ENCODE results near the gene SLC7A6OS.

Gene SLC7A6OS

GRCh38 chr16:68255712-68256111, 55.0 kb downstream of the SLC7A6OS start:
- H3K4me3 Mint-ChIP-seq = no peak overlapping the region
- peaks cover 8% of the 10 kb centered on the region for H3K36me3 Mint-ChIP-seq (ENCODE audit: low read depth)

GRCh38 chr16:68253721-68254120, 57.0 kb downstream of the SLC7A6OS start:
- Mint-ChIP-seq H3K36me3 (ENCODE audit: low read depth) (peaks cover 11% of the 10 kb centered on the region), H3K4me1 (ENCODE audit: low read depth) (no peaks in the 10 kb centered on the region), H3K27ac (no peak overlapping the region), H3K9me3 (no peaks in the 10 kb centered on the region), H3K27me3 (ENCODE audit: low read depth) (no peaks in the 10 kb centered on the region), H3K4me3 (no peak overlapping the region)
- DNase-seq (ENCODE audit: low spot score) = no peak

More at GRCh38 chr16:68255712-68256111, 55.0 kb downstream of the SLC7A6OS start:
- H3K27me3 Mint-ChIP-seq (ENCODE audit: low read depth) = no peaks in the 10 kb centered on the region
- no peaks in the 10 kb centered on the region for H3K4me1 Mint-ChIP-seq (ENCODE audit: low read depth)
- DNase-seq (ENCODE audit: low spot score) = no peak
- no peak overlapping the region for H3K27ac Mint-ChIP-seq
- H3K9me3 Mint-ChIP-seq = no peaks in the 10 kb centered on the region

GRCh38 chr16:68252383-68252782, 58.4 kb downstream of the SLC7A6OS start:
- no peaks in the 10 kb centered on the region for H3K27me3 Mint-ChIP-seq (ENCODE audit: low read depth)
- peaks cover 9% of the 10 kb centered on the region for H3K36me3 Mint-ChIP-seq (ENCODE audit: low read depth)
- no peak overlapping the region for H3K27ac Mint-ChIP-seq
- DNase-seq (ENCODE audit: low spot score) = no peak
- H3K4me3 Mint-ChIP-seq = no peak overlapping the region
- H3K9me3 Mint-ChIP-seq = no peaks in the 10 kb centered on the region
- H3K4me1 Mint-ChIP-seq (ENCODE audit: low read depth) = no peaks in the 10 kb centered on the region

GRCh38 chr16:68251832-68252231, 58.9 kb downstream of the SLC7A6OS start:
- Mint-ChIP-seq H3K4me3 (no peak overlapping the region), H3K36me3 (ENCODE audit: low read depth) (peaks cover 9% of the 10 kb centered on the region), H3K27ac (no peak overlapping the region), H3K9me3 (no peaks in the 10 kb centered on the region), H3K27me3 (ENCODE audit: low read depth) (no peaks in the 10 kb centered on the region), H3K4me1 (ENCODE audit: low read depth) (peaks cover under 1% of the 10 kb centered on the region)
- DNase-seq (ENCODE audit: low spot score) = no peak

- no peaks in the 10 kb centered on the region for H3K27me3 Mint-ChIP-seq (ENCODE audit: low read depth)
- peaks cover 8% of the 10 kb centered on the region for H3K36me3 Mint-ChIP-seq (ENCODE audit: low read depth)
- H3K4me1 Mint-ChIP-seq (ENCODE audit: low read depth) = peaks cover 10% of the 10 kb centered on the region
- H3K4me3 Mint-ChIP-seq = no peak overlapping the region
- H3K27ac Mint-ChIP-seq = no peak overlapping the region
- no peak for DNase-seq (ENCODE audit: low spot score)
- H3K9me3 Mint-ChIP-seq = no peaks in the 10 kb centered on the region
Measured at GRCh38 chr16:68250951-68251350, 59.8 kb downstream of the SLC7A6OS start.

GRCh38 chr16:68249371-68249770, 61.4 kb downstream of the SLC7A6OS start:
- peaks cover 10% of the 10 kb centered on the region for H3K36me3 Mint-ChIP-seq (ENCODE audit: low read depth)
- H3K27me3 Mint-ChIP-seq (ENCODE audit: low read depth) = peaks cover 4% of the 10 kb centered on the region
- H3K4me3 Mint-ChIP-seq = no peak overlapping the region
- no peak overlapping the region for H3K27ac Mint-ChIP-seq
- peaks cover 17% of the 10 kb centered on the region for H3K4me1 Mint-ChIP-seq (ENCODE audit: low read depth)
- no peak for DNase-seq (ENCODE audit: low spot score)
- H3K9me3 Mint-ChIP-seq = no peaks in the 10 kb centered on the region

All from T-helper 2 cell treated with Interferon-gamma antibody and Interleukin-4, amounts not matched to agents 5 μg/mL and 100 μg/mL, for 36 hours (primary cell).